Caco-2 (cell line): Measurements from ENCODE around the gene CAPN5. TPM values are rescaled to one million over a fixed set of nuclear protein-coding genes. Genes with fewer than 3 reads are reported as not detected.

Source experiments
- BruUV-seq: library from RNA; stranded (reverse); fragments of 400-500 nt; replicated peaks from 2 replicates; lab custom pipeline; 2021; lab: Mats Ljungman, UMichigan
- CTCF ChIA-PET: fragments of 300-600 bp; sonication (Branson Sonifier 250); formaldehyde crosslinking; loops from one replicate; lab custom pipeline; 2022; ENCODE audit warnings: antibody characterized with exemption; lab: Charles Lee
- POLR2A ChIA-PET: fragments of 300-600 bp; sonication (Branson Sonifier 250); formaldehyde crosslinking; loops from one replicate; lab custom pipeline; 2022; ENCODE audit warnings: antibody characterized with exemption; lab: Charles Lee
- DNase-seq, 2 experiments: peaks; one replicate each; pipeline versions ENCODE4 v3.0.0 to v3.0.0-alpha.2; 2020 to 2022
- H3K27me3 ChIP-seq: replicated peaks from 2 replicates; pipeline ENCODE4 v1.6.0; 2011; ENCODE audit warnings: low read length; ENCODE audit not compliant: control insufficient read depth, insufficient read depth
- H3K36me3 ChIP-seq: 2 replicates; pipeline ENCODE4 v1.5.1; 2011; ENCODE audit warnings: low read length; ENCODE audit not compliant: control insufficient read depth, insufficient read depth
- H3K4me1 ChIP-seq: fragments of 250-450 bp; sonication (Bioruptor Pico); 2 replicates; pipeline ENCODE4 v1.5.1; 2020; ENCODE audit warnings: mild to moderate bottlenecking
- H3K4me3 ChIP-seq: 2 replicates; pipeline ENCODE4 v1.5.1; 2011; ENCODE audit warnings: low read depth, mild to moderate bottlenecking, control low read depth, low read length
- H3K9me3 ChIP-seq: fragments of 250-450 bp; sonication (Bioruptor Pico); 2 replicates; pipeline ENCODE4 v1.5.1; 2020; ENCODE audit warnings: mild to moderate bottlenecking, moderate library complexity
- H3K27ac Mint-ChIP-seq: one replicate; pipeline ENCODE4 v1.8.0; 2022; ENCODE audit warnings: mixed read lengths; ENCODE audit not compliant: unreplicated experiment
- H3K27me3 Mint-ChIP-seq: one replicate; pipeline ENCODE4 v1.8.0; 2022; ENCODE audit warnings: mixed read lengths; ENCODE audit not compliant: insufficient read depth, unreplicated experiment
- H3K36me3 Mint-ChIP-seq: one replicate; pipeline ENCODE4 v1.8.0; 2022; ENCODE audit warnings: mild to moderate bottlenecking, mixed read lengths; ENCODE audit not compliant: insufficient read depth, unreplicated experiment
- H3K4me1 Mint-ChIP-seq: one replicate; pipeline ENCODE4 v1.8.0; 2022; ENCODE audit warnings: low read depth, mixed read lengths; ENCODE audit not compliant: unreplicated experiment
- H3K4me3 Mint-ChIP-seq: one replicate; pipeline ENCODE4 v1.8.0; 2022; ENCODE audit warnings: mild to moderate bottlenecking, moderate library complexity, mixed read lengths; ENCODE audit not compliant: unreplicated experiment
- H3K9me3 Mint-ChIP-seq: one replicate; pipeline ENCODE4 v1.8.0; 2022; ENCODE audit warnings: mixed read lengths; ENCODE audit not compliant: unreplicated experiment
- CTCF ChIP-seq, 2 experiments: fragments of 200-600 bp in 1 of 2; IDR thresholded peaks; 1 replicate in 1 of 2; 2 replicates in 1 of 2; pipeline versions ENCODE4 v1.5.1 to v1.8.0; 2011 to 2022; ENCODE audit warnings: antibody characterized with exemption in 1 of 2, control low read depth in 1 of 2, inconsistent platforms in 1 of 2, low read depth in 1 of 2, low read length in 1 of 2, mild to moderate bottlenecking in 1 of 2, moderate library complexity in 1 of 2; ENCODE audit not compliant: insufficient read depth in 1 of 2, severe bottlenecking in 1 of 2, unreplicated experiment in 1 of 2
- intact Hi-C: fragments of 100-400 bp; cut with micrococcal nuclease; formaldehyde crosslinking; loops from one replicate; pipeline ENCODE4 v1.10.0; 2022; ENCODE audit not compliant: unreplicated experiment
- total RNA-seq: library from RNA; stranded (reverse); gene quantifications from 2 replicates; pipeline ENCODE4 v1.2.3, GENCODE V29; 2022

Gene CAPN5
- total RNA-seq, 1 experiment from 2014 or later: 21.2 TPM

DNA sequence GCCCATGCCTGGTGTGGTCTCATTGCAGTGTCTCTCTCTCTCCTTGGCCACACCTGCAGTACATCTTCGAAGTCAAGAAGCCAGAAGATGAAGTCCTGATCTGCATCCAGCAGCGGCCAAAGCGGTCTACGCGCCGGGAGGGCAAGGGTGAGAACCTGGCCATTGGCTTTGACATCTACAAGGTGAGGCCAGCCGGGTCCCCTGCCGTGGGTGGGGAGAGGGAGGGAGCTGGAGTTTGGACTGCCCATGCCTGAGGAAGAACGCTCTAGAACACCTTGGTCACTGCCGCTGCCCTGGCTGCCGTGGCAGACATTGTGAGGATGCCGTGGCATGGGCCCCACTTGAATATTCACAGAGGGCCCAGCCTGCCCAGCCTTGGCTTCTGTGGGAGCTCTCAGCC lies 52.2 kb downstream of the CAPN5 start:
- no peak overlapping the region for H3K27ac Mint-ChIP-seq
- no peaks in the 10 kb centered on the region for H3K4me1 ChIP-seq
- CTCF ChIA-PET: interaction anchor here (0.9 kb wide), 2 partner anchors 9 to 28 kb away, joined by 3 read pairs; partner anchors contain the start of gene MYO7A
- H3K36me3 ChIP-seq: no peaks in the 10 kb centered on the region
- no peaks in the 10 kb centered on the region for H3K4me1 Mint-ChIP-seq
- no peaks in the 10 kb centered on the region for H3K27me3 Mint-ChIP-seq
- H3K4me3 ChIP-seq: no peak overlapping the region
- H3K36me3 Mint-ChIP-seq: no peaks in the 10 kb centered on the region
- no peak for DNase-seq
- intact Hi-C loops: no loop called here
- POLR2A ChIA-PET: no interaction called here
- no peaks in the 10 kb centered on the region for H3K9me3 ChIP-seq
- no peak for TF ChIP-seq CTCF (IDR thresholded peaks at IDR 0.05; ENCODE audit: insufficient read depth in 1 of 2, low read depth in 1 of 2, low read length in 1 of 2, severe bottlenecking in 1 of 2, unreplicated experiment in 1 of 2)
- H3K9me3 Mint-ChIP-seq: no peaks in the 10 kb centered on the region
- BruUV-seq: no TSS peak
- H3K27me3 ChIP-seq: no peaks in the 10 kb centered on the region
- no peak overlapping the region for H3K4me3 Mint-ChIP-seq

GRCh38 chr11:77119531-77119936 lies 52.8 kb downstream of the CAPN5 start:
- TF ChIP-seq CTCF (IDR thresholded peaks at IDR 0.05; ENCODE audit: insufficient read depth in 1 of 2, low read depth in 1 of 2, low read length in 1 of 2, severe bottlenecking in 1 of 2, unreplicated experiment in 1 of 2): no peak
- POLR2A ChIA-PET: no interaction called here

DNA sequence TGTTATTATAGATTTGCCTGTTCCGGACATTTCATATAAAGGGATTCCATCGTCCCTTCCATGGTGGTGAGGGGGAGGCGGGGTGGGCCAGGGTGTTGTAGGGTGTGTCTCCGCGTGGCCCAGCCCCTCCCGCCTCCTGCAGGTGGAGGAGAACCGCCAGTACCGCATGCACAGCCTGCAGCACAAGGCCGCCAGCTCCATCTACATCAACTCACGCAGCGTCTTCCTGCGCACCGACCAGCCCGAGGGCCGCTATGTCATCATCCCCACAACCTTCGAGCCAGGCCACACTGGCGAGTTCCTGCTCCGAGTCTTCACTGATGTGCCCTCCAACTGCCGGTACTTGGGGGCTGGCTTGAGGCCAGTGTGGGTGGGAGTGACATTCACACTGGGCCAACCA lies 53.8 kb downstream of the CAPN5 start:
- Mint-ChIP-seq H3K27ac (no peak overlapping the region), H3K4me1 (no peaks in the 10 kb centered on the region), H3K9me3 (no peaks in the 10 kb centered on the region), H3K27me3 (no peaks in the 10 kb centered on the region), H3K36me3 (no peaks in the 10 kb centered on the region), H3K4me3 (no peak overlapping the region)
- Histone ChIP-seq H3K4me3 (no peak overlapping the region), H3K9me3 (no peaks in the 10 kb centered on the region), H3K36me3 (no peaks in the 10 kb centered on the region), H3K27me3 (no peaks in the 10 kb centered on the region), H3K4me1 (no peaks in the 10 kb centered on the region)
- ChIA-PET CTCF (no interaction called here), POLR2A (no interaction called here)
- BruUV-seq: no TSS peak
- DNase-seq: no peak
- no peak for TF ChIP-seq CTCF (IDR thresholded peaks at IDR 0.05; ENCODE audit: insufficient read depth in 1 of 2, low read depth in 1 of 2, low read length in 1 of 2, severe bottlenecking in 1 of 2, unreplicated experiment in 1 of 2)
- intact Hi-C loops: no loop called here

More at GRCh38 chr11:77119531-77119936, 52.8 kb downstream of the CAPN5 start:
- Mint-ChIP-seq H3K4me3 (no peak overlapping the region), H3K27me3 (no peaks in the 10 kb centered on the region), H3K27ac (no peak overlapping the region), H3K36me3 (no peaks in the 10 kb centered on the region), H3K4me1 (no peaks in the 10 kb centered on the region), H3K9me3 (no peaks in the 10 kb centered on the region)
- Histone ChIP-seq H3K36me3 (no peaks in the 10 kb centered on the region), H3K9me3 (no peaks in the 10 kb centered on the region), H3K27me3 (no peaks in the 10 kb centered on the region), H3K4me3 (no peak overlapping the region), H3K4me1 (no peaks in the 10 kb centered on the region)
- BruUV-seq: no TSS peak
- no peak for DNase-seq
- intact Hi-C loops: no loop called here
- CTCF ChIA-PET: interaction anchor here (0.8 kb wide), 1 partner anchor 71 kb away, joined by 3 read pairs; no protein-coding TSS in a partner anchor
